GM12875 (cell line): ENCODE data around the gene HBM.
"Not testable (repeated sequence)": the region's sequence is repeated elsewhere in the genome, so short reads cannot be mapped to it uniquely, and the experiment has no call there.

Experiments
- H3K4me3 ChIP-seq: one replicate; pipeline ENCODE4 v1.5.1; 2011; ENCODE audit warnings: low read depth, low read length, control low read depth
- CTCF ChIP-seq: IDR thresholded peaks from 2 replicates; pipeline ENCODE4 v1.5.1; 2011; ENCODE audit warnings: low read depth, mild to moderate bottlenecking, control low read depth, inconsistent platforms, low read length, moderate library complexity, borderline replicate concordance; ENCODE audit not compliant: insufficient read depth

Gene HBM

GRCh38 chr16:120756-121155 is 45.0 kb upstream of the HBM start:
- TF ChIP-seq CTCF = no peak
- H3K4me3 ChIP-seq = no peak overlapping the region

GRCh38 chr16:122361-122760 is 43.4 kb upstream of the HBM start:
- H3K4me3 ChIP-seq = no peak overlapping the region

GRCh38 chr16:123558-124350 is 42.0 kb upstream of the HBM start:
- not testable (repeated sequence) for H3K4me3 ChIP-seq

More at GRCh38 chr16:122361-122760, 43.4 kb upstream of the HBM start:
- no peak for TF ChIP-seq CTCF

GRCh38 chr16:125011-125410 is 40.8 kb upstream of the HBM start:
- no peak overlapping the region for H3K4me3 ChIP-seq
- no peak for TF ChIP-seq CTCF

GRCh38 chr16:129075-129474 is 36.7 kb upstream of the HBM start:
- no peak for TF ChIP-seq CTCF
- no peak overlapping the region for H3K4me3 ChIP-seq

- H3K4me3 ChIP-seq = no peak overlapping the region
Observed at GRCh38 chr16:130533-131173, 35.1 kb upstream of the HBM start.

GRCh38 chr16:132120-132519 is 33.7 kb upstream of the HBM start:
- no peak for TF ChIP-seq CTCF
- H3K4me3 ChIP-seq = no peak overlapping the region

More at GRCh38 chr16:130533-131173, 35.1 kb upstream of the HBM start:
- TF ChIP-seq CTCF = no peak
